ENCODE data around the gene USP51. TPM values are rescaled to one million over a fixed set of nuclear protein-coding genes. Genes with fewer than 3 reads are reported as not detected.

Gene USP51
- total RNA-seq, 1 experiment from 2014 or later = 6.8 TPM

Small RNAs within 50 kb of the gene (microRNA-seq; reads per million reads assigned to microRNA genes)
- gene MIR4536-1 (ENCODE audit: borderline microRNAs expressed) (not detected), gene MIR4536-2 (ENCODE audit: borderline microRNAs expressed) (not detected)

Other genes with a start within 250 kb of the USP51 start
- gene PAGE3, start 224.9 kb downstream of the USP51 start, total RNA-seq (2021) = not detected in 2 replicates
- gene MAGEH1, start 37.7 kb downstream of the USP51 start, total RNA-seq (2021) = 7.3 and 7.8 TPM in 2 replicates
- gene FOXR2, start 133.6 kb upstream of the USP51 start, total RNA-seq (2021) = not detected in 2 replicates
- 8.2 and 10.3 TPM in 2 replicates for gene RRAGB, start 227.9 kb upstream of the USP51 start, total RNA-seq (2021)